NCI-H526 (cell line): ENCODE measurements around the gene ZFYVE9.
"Not testable (repeated sequence)": the region's sequence is repeated elsewhere in the genome, so short reads cannot be mapped to it uniquely, and the experiment has no call there.

Source experiments
- DNase-seq, 2 experiments: peaks; one replicate each; lab custom pipeline; 2025; lab: John Stamatoyannopoulos, UW

ZFYVE9 gene

DNA sequence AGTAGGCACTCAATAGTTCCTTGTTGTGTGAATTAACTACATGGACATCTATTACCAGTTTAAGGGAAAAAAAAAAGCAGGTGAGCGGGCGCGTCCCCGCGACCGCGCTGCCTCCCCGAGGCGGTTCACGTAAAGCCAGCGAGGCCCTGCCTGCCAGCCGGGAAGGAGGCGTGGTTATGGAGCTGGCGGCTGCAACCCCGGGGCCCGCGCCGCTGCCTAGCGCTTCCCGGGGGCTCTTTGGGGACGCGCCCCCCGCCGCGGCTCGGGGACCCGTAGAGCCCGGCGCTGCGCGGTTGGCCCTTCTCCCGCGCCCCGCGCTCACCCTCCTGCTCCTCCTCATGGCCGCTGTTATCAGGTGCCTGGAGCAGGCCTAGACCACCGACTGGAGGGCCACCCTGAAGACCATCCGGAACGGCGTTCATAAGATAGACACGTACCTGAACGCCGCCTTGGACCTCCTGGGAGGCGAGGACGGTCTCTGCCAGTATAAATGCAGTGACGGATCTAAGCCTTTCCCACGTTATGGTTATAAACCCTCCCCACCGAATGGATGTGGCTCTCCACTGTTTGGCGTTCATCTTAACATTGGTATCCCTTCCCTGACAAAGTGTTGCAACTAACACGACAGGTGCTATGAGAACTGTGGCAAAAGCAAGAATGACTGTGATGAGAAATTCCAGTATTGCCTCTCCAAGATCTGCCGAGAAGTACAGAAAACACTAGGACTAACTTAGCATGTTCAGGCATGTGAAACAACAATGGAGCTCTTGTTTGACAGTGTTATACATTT lies 226.7 kb downstream of the ZFYVE9 start:
- peak; percentile 92 for DNase-seq

DNA sequence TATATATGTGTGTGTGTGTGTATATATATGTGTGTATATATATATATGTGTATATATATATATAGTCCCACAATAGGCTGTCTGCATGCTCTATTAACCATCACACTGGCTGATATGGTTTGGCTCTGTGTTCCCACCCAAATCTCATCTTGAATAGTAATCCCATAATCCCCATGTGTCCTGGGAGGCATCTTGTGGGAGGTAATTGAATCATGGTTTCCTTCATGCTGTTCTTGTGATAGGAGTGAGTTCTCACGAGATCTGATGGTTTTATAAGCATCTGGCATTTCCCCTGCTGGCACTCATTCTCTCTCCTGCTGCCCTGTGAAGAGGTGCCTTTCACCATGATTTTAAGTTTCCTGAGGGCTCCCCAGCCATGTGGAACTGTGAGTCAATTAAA lies 228.0 kb downstream of the ZFYVE9 start:
- not testable (repeated sequence) for DNase-seq

DNA sequence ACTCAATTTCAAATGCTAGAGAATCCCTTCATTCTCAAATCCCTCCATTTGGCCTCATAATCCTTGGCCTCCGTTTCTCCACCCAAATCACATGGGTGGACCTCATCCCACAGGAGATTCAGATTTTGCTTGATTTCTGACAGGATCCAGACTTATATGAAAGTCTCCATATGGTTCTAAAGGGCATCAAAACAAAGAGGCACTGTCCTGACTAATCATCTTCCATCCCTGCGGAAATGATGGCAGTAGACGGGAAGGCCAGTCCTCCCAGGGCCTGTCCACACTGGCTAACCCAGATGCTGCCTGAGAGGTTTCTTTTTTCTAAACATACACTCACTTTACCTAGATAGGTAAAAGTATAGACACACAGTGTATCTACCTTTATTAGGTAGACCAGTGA lies 243.5 kb downstream of the ZFYVE9 start:
- no peak for DNase-seq

DNA sequence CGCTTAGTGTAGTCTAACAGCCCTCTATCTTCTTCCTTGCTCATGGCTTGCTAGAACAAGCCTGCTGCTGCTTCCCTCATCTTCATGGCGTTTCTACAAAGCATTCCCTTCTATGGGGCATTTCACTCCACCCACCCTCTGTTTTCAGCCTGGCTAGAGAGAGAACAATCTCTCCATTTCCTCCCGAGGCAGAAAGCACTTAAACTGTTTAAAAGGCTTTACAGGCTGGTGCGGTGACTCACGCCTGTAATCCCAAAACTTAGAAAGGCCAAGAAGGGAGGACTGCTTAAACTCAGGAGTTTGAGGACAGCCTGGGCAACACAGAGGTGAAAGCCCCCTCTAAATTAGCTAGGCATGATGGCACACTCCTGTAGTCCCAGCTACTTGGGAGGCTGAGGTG lies 244.6 kb downstream of the ZFYVE9 start:
- DNase-seq = no peak

DNA sequence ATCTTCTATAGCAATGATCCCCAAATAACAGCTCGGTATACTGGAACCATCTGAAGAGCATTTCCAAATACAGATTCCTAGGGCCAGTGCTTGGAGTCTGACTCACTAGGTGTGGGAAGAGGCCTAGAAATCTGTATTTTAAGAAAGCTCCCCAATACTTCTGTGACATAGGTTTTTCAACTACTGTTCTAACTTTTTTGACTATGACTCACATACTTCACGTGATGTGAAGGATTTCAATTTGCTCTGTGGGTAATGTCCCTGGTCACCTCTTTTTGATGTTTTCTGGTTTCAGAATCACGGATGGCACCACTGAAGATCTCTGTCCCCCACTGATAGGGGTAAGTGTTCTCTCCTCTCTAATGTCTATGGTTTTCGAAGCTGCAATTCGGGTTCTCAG lies 251.3 kb downstream of the ZFYVE9 start:
- DNase-seq = no peak
